ENCODE data around the gene PEAR1. TPM values are rescaled to one million over a fixed set of nuclear protein-coding genes. Genes with fewer than 3 reads are reported as not detected.

The PEAR1 gene
- total RNA-seq (2022; extraction: Qiagen RNA extraction) = 7.8 to 11.1 TPM (median 9.9 TPM) in 5 replicates

GRCh38 chr1:156893048-156893953 is at the start of gene PEAR1:
PEAR1 (plus strand) TSS chr1:156893718; CDS start chr1:156903927, 10,209 bp downstream.

GRCh38 chr1:156858959-156859522 is 34.5 kb upstream of the PEAR1 start, which contains the start of gene INSRR:
INSRR (minus strand) TSS chr1:156859117; CDS start chr1:156858621, 496 bp downstream.

DNA sequence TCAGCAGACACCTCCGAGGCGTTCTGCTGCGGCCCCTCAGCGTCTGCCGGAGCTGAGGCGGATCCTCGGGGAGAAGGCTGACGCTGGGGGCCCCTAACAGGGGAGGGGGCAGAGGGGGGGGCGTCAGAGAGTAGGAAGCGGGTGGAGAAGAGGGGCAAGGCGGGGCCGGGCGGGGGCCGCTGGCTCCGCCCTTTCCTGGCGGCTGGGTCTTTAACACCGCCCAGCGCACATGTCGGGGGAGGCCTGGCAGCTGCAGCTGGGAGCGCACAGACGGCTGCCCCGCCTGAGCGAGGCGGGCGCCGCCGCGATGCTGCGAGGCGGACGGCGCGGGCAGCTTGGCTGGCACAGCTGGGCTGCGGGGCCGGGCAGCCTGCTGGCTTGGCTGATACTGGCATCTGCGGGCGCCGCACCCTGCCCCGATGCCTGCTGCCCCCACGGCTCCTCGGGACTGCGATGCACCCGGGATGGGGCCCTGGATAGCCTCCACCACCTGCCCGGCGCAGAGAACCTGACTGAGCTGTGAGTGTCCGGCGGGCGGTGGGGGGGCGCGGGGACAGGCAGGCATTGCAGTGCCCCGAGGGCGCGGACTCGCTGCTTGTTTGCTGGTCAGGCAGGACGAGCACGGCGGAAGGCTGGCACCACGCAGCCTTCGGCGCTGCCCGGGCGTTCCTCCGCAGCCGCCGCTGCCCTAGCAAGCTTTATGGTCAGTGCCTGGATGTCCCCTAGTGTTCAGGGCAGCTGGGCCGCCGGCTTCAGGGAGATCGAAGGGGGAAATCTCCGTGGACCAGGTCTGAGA is 32.7 kb upstream of the PEAR1 start, which contains the start of gene NTRK1:
Gene NTRK1 (plus strand): TSS at position 238 of the 796 bp plus-strand sequence. CDS start 70 bp downstream, at position 308.

DNA sequence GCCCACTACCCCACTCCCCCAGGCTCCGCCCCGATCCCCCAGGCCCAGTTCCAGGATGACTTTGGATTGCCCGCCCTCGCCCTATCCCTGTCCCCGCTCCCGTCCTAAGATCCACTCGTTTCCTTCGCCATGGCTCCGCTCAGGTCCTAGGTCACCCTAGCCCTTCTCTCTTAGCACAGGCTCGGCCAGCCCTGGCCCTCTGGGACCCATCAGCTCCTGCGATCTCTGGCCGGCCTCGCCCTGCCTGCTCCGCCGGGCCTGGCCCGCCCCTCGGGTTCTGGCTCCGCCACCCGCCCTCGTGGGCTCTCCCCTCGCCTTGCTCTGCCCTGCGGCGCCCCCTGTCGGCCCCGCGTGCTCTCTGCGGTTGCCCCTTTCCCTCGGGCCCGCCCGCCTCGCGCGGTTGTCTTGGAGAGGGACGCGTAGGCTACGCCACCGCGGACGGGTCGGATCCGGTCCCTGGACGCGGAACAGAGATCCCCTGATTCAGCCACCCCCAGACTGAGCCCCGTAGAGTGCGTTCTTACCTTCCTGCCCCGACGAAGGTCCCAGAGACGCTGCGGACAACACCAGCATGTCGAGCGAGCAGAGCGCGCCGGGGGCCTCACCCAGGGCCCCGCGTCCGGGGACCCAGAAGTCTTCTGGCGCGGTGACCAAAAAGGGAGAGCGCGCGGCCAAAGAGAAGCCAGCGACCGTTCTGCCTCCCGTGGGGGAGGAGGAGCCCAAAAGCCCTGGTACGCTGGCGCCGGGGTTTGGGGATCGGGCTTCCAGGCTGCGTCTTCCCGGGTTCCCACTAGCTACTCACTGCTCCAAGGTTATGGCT is 26.9 kb downstream of the PEAR1 start, which contains the start of gene LRRC71:
Gene LRRC71 (plus strand): TSS at position 400 of the 820 bp plus-strand sequence. CDS start 172 bp downstream, at position 572.

Other genes with a start within 250 kb of the PEAR1 start
- 1.2 to 1.5 TPM (median 1.3 TPM) in 5 replicates for gene NES, start 216.3 kb upstream of the PEAR1 start, total RNA-seq (2022; extraction: Qiagen RNA extraction)
- 10.1 to 14.1 TPM (median 11.0 TPM) in 5 replicates for gene CRABP2, start 188.1 kb upstream of the PEAR1 start, total RNA-seq (2022; extraction: Qiagen RNA extraction)
- gene METTL25B, start 165.2 kb upstream of the PEAR1 start, total RNA-seq (2022; extraction: Qiagen RNA extraction) = 20.7 to 26.6 TPM (median 25.5 TPM) in 5 replicates
- 39.8 to 52.9 TPM (median 44.0 TPM) in 5 replicates for gene ISG20L2, start 165.0 kb upstream of the PEAR1 start, total RNA-seq (2022; extraction: Qiagen RNA extraction)
- gene MRPL24, start 152.6 kb upstream of the PEAR1 start, total RNA-seq (2022; extraction: Qiagen RNA extraction) = 173 to 203 TPM (median 195 TPM) in 5 replicates
- gene HDGF, start 142.0 kb upstream of the PEAR1 start, total RNA-seq (2022; extraction: Qiagen RNA extraction) = 422 to 452 TPM (median 434 TPM) in 5 replicates
- gene PRCC, start 126.2 kb upstream of the PEAR1 start, total RNA-seq (2022; extraction: Qiagen RNA extraction) = 71.8 to 77.9 TPM (median 77.7 TPM) in 5 replicates
- 2.8 to 5.1 TPM (median 3.9 TPM) in 5 replicates for gene SH2D2A, start 76.9 kb upstream of the PEAR1 start, total RNA-seq (2022; extraction: Qiagen RNA extraction)
- gene INSRR, start 34.6 kb upstream of the PEAR1 start, total RNA-seq (2022; extraction: Qiagen RNA extraction) = 0.01 TPM in 1 of 5 replicates, not detected in the others
- 0.06 to 0.15 TPM (median 0.12 TPM) in 5 replicates for gene NTRK1, start 32.9 kb upstream of the PEAR1 start, total RNA-seq (2022; extraction: Qiagen RNA extraction)
- gene LRRC71, start 26.9 kb downstream of the PEAR1 start, total RNA-seq (2022; extraction: Qiagen RNA extraction) = 0.07 to 0.21 TPM (median 0.13 TPM) in 5 replicates
- gene ARHGEF11, start 152.0 kb downstream of the PEAR1 start, total RNA-seq (2022; extraction: Qiagen RNA extraction) = 17.4 to 20.3 TPM (median 18.8 TPM) in 5 replicates
- gene ETV3L, start 206.1 kb downstream of the PEAR1 start, total RNA-seq (2022; extraction: Qiagen RNA extraction) = not detected in 5 replicates
- gene ETV3, start 244.7 kb downstream of the PEAR1 start, total RNA-seq (2022; extraction: Qiagen RNA extraction) = 8.4 to 12.4 TPM (median 10.0 TPM) in 5 replicates